SK-N-SH treated with all-trans-retinoic acid at 6 μM for 48 hours (cell line): ENCODE data around the gene FARP1.

Experiments
- ARNTL ChIP-seq: fragments of 450-650 bp; formaldehyde crosslinking; IDR thresholded peaks from 2 replicates; pipeline ENCODE4 v1.5.0; 2020; ENCODE audit warnings: low read depth, mild to moderate bottlenecking, moderate library complexity, borderline replicate concordance
- BACH2 ChIP-seq: fragments of 250-450 bp; sonication (Bioruptor Pico); IDR thresholded peaks from 2 replicates; pipeline ENCODE4 v1.9.0; 2021; ENCODE audit warnings: mild to moderate bottlenecking, borderline replicate concordance
- CSRNP3 ChIP-seq: fragments of 250-450 bp; sonication (Bioruptor Pico); IDR thresholded peaks from 2 replicates; pipeline ENCODE4 v1.5.1; 2021; ENCODE audit warnings: mild to moderate bottlenecking, moderate library complexity
- ESRRG ChIP-seq: fragments of 250-450 bp; sonication (Bioruptor Pico); IDR thresholded peaks from 2 replicates; pipeline ENCODE4 v1.6.1; 2021; ENCODE audit warnings: mild to moderate bottlenecking
- ISL1 ChIP-seq: fragments of 250-450 bp; sonication (Bioruptor Pico); IDR thresholded peaks from 2 replicates; pipeline ENCODE4 v2.1.2; 2022; ENCODE audit warnings: mild to moderate bottlenecking, moderate library complexity
- POU6F1 ChIP-seq: fragments of 250-450 bp; sonication (Bioruptor Pico); IDR thresholded peaks from 2 replicates; pipeline ENCODE4 v1.8.0; 2021; ENCODE audit warnings: low read depth, mild to moderate bottlenecking, moderate library complexity, borderline replicate concordance
- PPARA ChIP-seq: fragments of 250-450 bp; sonication (Bioruptor Pico); IDR thresholded peaks from 2 replicates; pipeline ENCODE4 v1.5.0; 2020; ENCODE audit warnings: mild to moderate bottlenecking, borderline replicate concordance
- RARB ChIP-seq: fragments of 250-450 bp; sonication (Bioruptor Pico); IDR thresholded peaks from 2 replicates; pipeline ENCODE4 v1.8.0; 2021; ENCODE audit warnings: mild to moderate bottlenecking, moderate library complexity
- TOX ChIP-seq: fragments of 250-450 bp; sonication (Bioruptor Pico); IDR thresholded peaks from 2 replicates; pipeline ENCODE4 v1.8.0; 2021; ENCODE audit warnings: mild to moderate bottlenecking, moderate library complexity, borderline replicate concordance
- ZC3H10 ChIP-seq: fragments of 250-450 bp; sonication (Bioruptor Pico); IDR thresholded peaks from 2 replicates; pipeline ENCODE4 v1.5.1; 2021; ENCODE audit warnings: mild to moderate bottlenecking, moderate library complexity
- ZNF70 ChIP-seq: fragments of 450-650 bp; formaldehyde crosslinking; IDR thresholded peaks from 2 replicates; pipeline ENCODE4 v1.5.0; 2020; ENCODE audit warnings: mild to moderate bottlenecking, moderate library complexity
- ZNF8 ChIP-seq: fragments of 450-650 bp; formaldehyde crosslinking; IDR thresholded peaks from 2 replicates; pipeline ENCODE4 v1.5.0; 2020; ENCODE audit warnings: mild to moderate bottlenecking, moderate library complexity

- TF ChIP-seq ZNF8, result no peak
- TF ChIP-seq TOX, result no peak
- TF ChIP-seq ISL1, result no peak
- TF ChIP-seq ARNTL (CRISPR knock-in tag), result no peak
- no peak for TF ChIP-seq ZC3H10 (CRISPR knock-in tag)
- TF ChIP-seq ESRRG (CRISPR knock-in tag), result no peak
- no peak for TF ChIP-seq CSRNP3 (CRISPR knock-in tag)
- no peak for TF ChIP-seq PPARA
- no peak for TF ChIP-seq BACH2
- TF ChIP-seq ZNF70, result no peak
- TF ChIP-seq POU6F1 (CRISPR knock-in tag), result no peak
- no peak for TF ChIP-seq RARB (CRISPR knock-in tag)
These were observed 170.4 kb downstream of the FARP1 start for GRCh38 chr13:98313023-98313921.
